SU-DHL-6 (cell line): ENCODE data around the gene LRP4.

Experiments used
- H2AFZ ChIP-seq: fragments of 200-600 bp; sonication (generic); 2 replicates; pipeline ENCODE4 v1.6.1; 2014; ENCODE audit warnings: low read depth, mild to moderate bottlenecking, moderate library complexity, mixed read lengths, antibody characterized with exemption, low read length; ENCODE audit not compliant: severe bottlenecking
- H3F3A ChIP-seq: fragments of 200-600 bp; shearing (Covaris generic); 2 replicates; pipeline ENCODE4 v1.6.0; 2016; ENCODE audit warnings: antibody characterized with exemption, mild to moderate bottlenecking; ENCODE audit not compliant: insufficient read depth
- H3K27ac ChIP-seq: fragments of 200-600 bp; sonication (generic); 2 replicates; pipeline ENCODE4 v1.5.1; 2016; ENCODE audit warnings: low read depth, mild to moderate bottlenecking, low read length, moderate library complexity, mixed read lengths
- H3K27me3 ChIP-seq: fragments of 200-600 bp; sonication (generic), shearing (Covaris generic); 2 replicates; pipeline ENCODE4 v1.6.0; 2014; ENCODE audit warnings: mild to moderate bottlenecking, low read length
- H3K36me3 ChIP-seq: fragments of 200-600 bp; sonication (generic); 2 replicates; pipeline ENCODE4 v1.6.1; 2014; ENCODE audit warnings: mild to moderate bottlenecking, low read length, mixed read lengths
- H3K4me2 ChIP-seq: fragments of 300-600, 200-600 bp; shearing (Covaris generic), sonication (generic); 2 replicates; pipeline ENCODE4 v1.6.0; 2014; ENCODE audit warnings: low read length, low read depth, mild to moderate bottlenecking; ENCODE audit not compliant: poor library complexity, severe bottlenecking
- H3K4me3 ChIP-seq: fragments of 200-600 bp; sonication (generic); 2 replicates; pipeline ENCODE4 v1.5.1; 2014; ENCODE audit warnings: antibody characterized with exemption, low read length, mild to moderate bottlenecking, mixed read lengths; ENCODE audit not compliant: insufficient read depth, poor library complexity, severe bottlenecking
- H3K79me2 ChIP-seq: fragments of 200-600 bp; sonication (generic); 2 replicates; pipeline ENCODE4 v1.6.1; 2014; ENCODE audit warnings: mild to moderate bottlenecking, low read length, moderate library complexity; ENCODE audit not compliant: insufficient read depth
- H3K9ac ChIP-seq: fragments of 200-600 bp; sonication (generic); 2 replicates; pipeline ENCODE4 v1.7.0; 2014; ENCODE audit warnings: mild to moderate bottlenecking, low read length
- H3K9me2 ChIP-seq: fragments of 200-600 bp; sonication (generic); replicated peaks from 2 replicates; pipeline ENCODE4 v1.6.1; 2014; ENCODE audit warnings: low read length; ENCODE audit not compliant: insufficient read depth
- H3K9me3 ChIP-seq: fragments of 200-600 bp; sonication (generic); 2 replicates; pipeline ENCODE4 v1.6.1; 2014; ENCODE audit warnings: low read length, mixed read lengths; ENCODE audit not compliant: insufficient read depth
- H4K20me1 ChIP-seq: fragments of 200-600 bp; sonication (generic); 2 replicates; pipeline ENCODE4 v1.6.1; 2014; ENCODE audit warnings: low read depth, mild to moderate bottlenecking, antibody characterized with exemption, low read length, moderate library complexity, mixed read lengths
- EZH2phosphoT487 ChIP-seq: fragments of 200-600 bp; sonication (generic), shearing (Covaris generic); conservative IDR thresholded peaks from 2 replicates; pipeline ENCODE4 v1.6.1; 2018; ENCODE audit warnings: mild to moderate bottlenecking, antibody characterized with exemption, low read length, moderate library complexity, mixed read lengths
- TF ChIP-seq, protein P1 (sequence below): fragments of 200-600 bp; sonication (generic); IDR thresholded peaks from one replicate; pipeline ENCODE4 v1.5.1; 2017; ENCODE audit warnings: antibody characterized with exemption, mild to moderate bottlenecking, low read length, moderate library complexity; ENCODE audit not compliant: insufficient read depth, poor library complexity, severe bottlenecking

Gene LRP4

DNA sequence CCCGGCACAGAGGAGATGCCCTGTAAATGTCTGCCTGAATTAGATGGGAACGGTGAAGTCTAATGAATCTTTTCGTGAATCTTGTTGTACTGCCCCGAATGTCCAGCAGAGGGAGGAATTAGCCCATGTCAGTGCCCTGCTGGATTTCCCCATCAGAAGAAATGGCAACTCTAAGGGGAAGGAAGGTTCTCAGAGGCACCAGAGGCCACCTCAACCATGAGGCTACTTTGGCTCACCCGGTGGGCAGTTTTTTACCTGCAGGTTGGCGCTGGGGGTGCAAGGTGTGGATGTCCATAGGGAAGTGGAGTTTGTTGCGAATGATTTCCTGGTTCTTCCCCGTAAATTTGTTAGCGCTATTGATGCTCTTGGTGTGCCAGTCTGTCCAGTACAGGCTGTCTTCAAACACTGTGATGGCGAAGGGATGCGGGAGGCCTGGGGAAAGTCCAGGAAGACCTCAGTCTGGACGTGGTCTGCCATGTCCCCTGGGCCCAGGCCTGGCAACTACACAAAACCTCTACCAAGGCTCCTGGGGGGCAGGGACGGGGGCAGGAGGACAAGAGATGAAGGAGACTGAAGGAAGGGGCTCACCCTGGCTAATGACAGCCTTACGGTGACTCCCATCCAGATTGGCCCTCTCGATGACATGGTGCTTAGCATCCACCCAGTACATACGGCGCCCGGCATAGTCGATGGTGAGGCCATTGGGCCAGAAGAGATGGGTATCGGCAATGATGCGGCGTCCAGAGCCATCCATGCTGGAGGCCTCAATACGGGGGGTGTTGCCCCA, 28.5 kb downstream of the LRP4 start:
- H3K36me3 ChIP-seq: no peaks in the 10 kb centered on the region
- no peaks in the 10 kb centered on the region for H4K20me1 ChIP-seq
- H3F3A ChIP-seq: no peaks in the 10 kb centered on the region
- H3K4me2 ChIP-seq: no peak overlapping the region
- no peaks in the 10 kb centered on the region for H3K27me3 ChIP-seq
- no peaks in the 10 kb centered on the region for H3K9me3 ChIP-seq
- no peak overlapping the region for H3K4me3 ChIP-seq
- no peaks in the 10 kb centered on the region for H3K79me2 ChIP-seq
- no peak overlapping the region for H3K9ac ChIP-seq
- TF ChIP-seq, protein P1, sequence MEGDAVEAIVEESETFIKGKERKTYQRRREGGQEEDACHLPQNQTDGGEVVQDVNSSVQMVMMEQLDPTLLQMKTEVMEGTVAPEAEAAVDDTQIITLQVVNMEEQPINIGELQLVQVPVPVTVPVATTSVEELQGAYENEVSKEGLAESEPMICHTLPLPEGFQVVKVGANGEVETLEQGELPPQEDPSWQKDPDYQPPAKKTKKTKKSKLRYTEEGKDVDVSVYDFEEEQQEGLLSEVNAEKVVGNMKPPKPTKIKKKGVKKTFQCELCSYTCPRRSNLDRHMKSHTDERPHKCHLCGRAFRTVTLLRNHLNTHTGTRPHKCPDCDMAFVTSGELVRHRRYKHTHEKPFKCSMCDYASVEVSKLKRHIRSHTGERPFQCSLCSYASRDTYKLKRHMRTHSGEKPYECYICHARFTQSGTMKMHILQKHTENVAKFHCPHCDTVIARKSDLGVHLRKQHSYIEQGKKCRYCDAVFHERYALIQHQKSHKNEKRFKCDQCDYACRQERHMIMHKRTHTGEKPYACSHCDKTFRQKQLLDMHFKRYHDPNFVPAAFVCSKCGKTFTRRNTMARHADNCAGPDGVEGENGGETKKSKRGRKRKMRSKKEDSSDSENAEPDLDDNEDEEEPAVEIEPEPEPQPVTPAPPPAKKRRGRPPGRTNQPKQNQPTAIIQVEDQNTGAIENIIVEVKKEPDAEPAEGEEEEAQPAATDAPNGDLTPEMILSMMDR: peak; percentile 65
- no peak for TF ChIP-seq EZH2phosphoT487
- no peaks in the 10 kb centered on the region for H3K9me2 ChIP-seq
- H3K27ac ChIP-seq: no peak overlapping the region
- no peak overlapping the region for H2AFZ ChIP-seq

DNA sequence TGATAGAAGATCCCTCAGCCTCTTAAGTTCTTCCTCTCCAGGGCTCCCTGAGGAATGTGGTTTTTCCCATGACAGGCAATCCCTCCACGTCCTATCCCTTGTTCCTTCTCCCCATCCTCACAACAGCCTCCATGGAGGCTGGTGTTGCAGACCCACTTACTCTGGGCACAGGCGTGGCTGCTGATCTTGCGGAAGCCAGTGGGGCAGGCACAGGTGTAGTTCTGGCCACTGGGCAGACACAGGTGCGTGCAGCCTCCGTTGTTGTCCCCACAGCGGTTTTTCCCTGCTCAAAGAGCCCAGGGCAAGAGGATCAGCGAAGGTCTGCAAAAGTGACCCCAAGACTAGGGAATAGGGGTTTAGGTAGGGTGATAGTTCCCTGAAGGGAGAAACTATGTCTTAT, 29.1 kb downstream of the LRP4 start:
- Histone ChIP-seq H3K4me2 (no peak overlapping the region), H3K9ac (no peak overlapping the region), H4K20me1 (no peaks in the 10 kb centered on the region), H3K9me3 (no peaks in the 10 kb centered on the region), H3K27ac (no peak overlapping the region), H3F3A (no peaks in the 10 kb centered on the region), H3K9me2 (no peaks in the 10 kb centered on the region), H3K79me2 (no peaks in the 10 kb centered on the region), H2AFZ (no peak overlapping the region), H3K4me3 (no peak overlapping the region), H3K36me3 (no peaks in the 10 kb centered on the region), H3K27me3 (no peaks in the 10 kb centered on the region)
- TF ChIP-seq, protein P1: no peak
- no peak for TF ChIP-seq EZH2phosphoT487

DNA sequence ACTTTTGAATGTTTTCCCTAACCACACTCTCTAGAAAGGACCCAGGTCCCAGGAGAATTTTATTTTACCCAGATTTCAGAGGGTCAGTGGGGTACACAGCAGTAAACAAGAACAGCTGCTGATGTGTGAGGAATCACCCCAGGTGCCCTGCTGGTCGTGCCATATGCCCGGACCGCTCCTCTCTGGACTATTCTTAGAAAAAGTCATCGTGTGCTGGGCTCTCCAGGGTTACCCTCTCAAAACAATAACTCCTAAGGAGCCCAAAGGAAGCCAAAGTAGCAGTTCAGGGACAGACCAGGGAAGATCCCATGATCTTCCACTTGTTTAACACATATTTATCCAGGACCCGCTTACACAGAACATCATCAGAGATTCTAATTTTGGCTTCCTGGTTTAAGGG, 29.7 kb downstream of the LRP4 start:
- Histone ChIP-seq H3K4me3 (no peak overlapping the region), H3K9me2 (no peaks in the 10 kb centered on the region), H2AFZ (no peak overlapping the region), H3K9me3 (no peaks in the 10 kb centered on the region), H3K27me3 (no peaks in the 10 kb centered on the region), H3F3A (no peaks in the 10 kb centered on the region), H3K4me2 (no peak overlapping the region), H3K27ac (no peak overlapping the region), H3K79me2 (no peaks in the 10 kb centered on the region), H3K36me3 (no peaks in the 10 kb centered on the region), H3K9ac (no peak overlapping the region), H4K20me1 (no peaks in the 10 kb centered on the region)
- no peak for TF ChIP-seq EZH2phosphoT487
- TF ChIP-seq, protein P1: no peak
